22Rv1 (cell line): ENCODE data around the gene CCDC93.
A peak's percentile ranks its signal among the peaks of the same experiment; 100 is the strongest.

Source experiments
- H3K27ac ChIP-seq: fragments of 450-650 bp; 2 replicates; pipeline ENCODE4 v1.5.1; 2017
- CTCF ChIP-seq: fragments of 450-650 bp; IDR thresholded peaks from 2 replicates; pipeline ENCODE4 v1.5.1; 2017; ENCODE audit warnings: mild to moderate bottlenecking
- ZFX ChIP-seq: fragments of 450-650 bp; IDR thresholded peaks from 2 replicates; pipeline ENCODE4 v1.6.1; 2017; ENCODE audit warnings: antibody characterized with exemption, borderline replicate concordance

The CCDC93 gene

GRCh38 chr2:117956036-117956796 lies 57.7 kb downstream of the CCDC93 start:
- no peak overlapping the region for H3K27ac ChIP-seq
- TF ChIP-seq ZFX (no peak), CTCF (peak; percentile 19; the same call in 1 of the 2 replicates)

- H3K27ac ChIP-seq: no peak overlapping the region
- no peak for TF ChIP-seq CTCF
- TF ChIP-seq ZFX: no peak
These were observed 60.6 kb downstream of the CCDC93 start for GRCh38 chr2:117953231-117953630.

- TF ChIP-seq ZFX: no peak
- no peak overlapping the region for H3K27ac ChIP-seq
These were observed 61.2 kb downstream of the CCDC93 start for GRCh38 chr2:117952701-117953100.

GRCh38 chr2:117952228-117952627 lies 61.6 kb downstream of the CCDC93 start:
- TF ChIP-seq CTCF (no peak), ZFX (no peak)
- no peak overlapping the region for H3K27ac ChIP-seq

GRCh38 chr2:117949806-117950205 lies 64.1 kb downstream of the CCDC93 start:
- no peak overlapping the region for H3K27ac ChIP-seq
- TF ChIP-seq ZFX (no peak), CTCF (no peak)

- TF ChIP-seq ZFX: no peak
- no peak for TF ChIP-seq CTCF
- no peak overlapping the region for H3K27ac ChIP-seq
These were observed 65.3 kb downstream of the CCDC93 start for GRCh38 chr2:117948615-117949014.

GRCh38 chr2:117945296-117945695 lies 68.6 kb downstream of the CCDC93 start:
- TF ChIP-seq ZFX: no peak
- TF ChIP-seq CTCF: no peak
- H3K27ac ChIP-seq: no peak overlapping the region

GRCh38 chr2:117944816-117945215 lies 69.1 kb downstream of the CCDC93 start:
- TF ChIP-seq ZFX (no peak), CTCF (no peak)
- H3K27ac ChIP-seq: no peak overlapping the region
